IPS-15b (cell line): ENCODE results near the gene CERS1.

ENCODE experiments used
- H3K27me3 ChIP-seq: one replicate; pipeline ENCODE4 v1.6.1; 2013; ENCODE audit warnings: low read length; ENCODE audit not compliant: control insufficient read depth, insufficient read depth
- H3K36me3 ChIP-seq: one replicate; pipeline ENCODE4 v1.6.1; 2013; ENCODE audit warnings: low read length; ENCODE audit not compliant: control insufficient read depth, insufficient read depth
- H3K4me1 ChIP-seq: one replicate; pipeline ENCODE4 v1.6.1; 2013; ENCODE audit warnings: mild to moderate bottlenecking, low read length; ENCODE audit not compliant: control insufficient read depth, insufficient read depth
- H3K4me3 ChIP-seq: one replicate; pipeline ENCODE4 v1.5.1; 2013; ENCODE audit warnings: low read depth, low read length
- H3K9ac ChIP-seq: one replicate; pipeline ENCODE4 v1.6.1; 2013; ENCODE audit warnings: low read depth, mild to moderate bottlenecking, low read length
- H3K9me3 ChIP-seq: one replicate; pipeline ENCODE4 v1.6.1; 2013; ENCODE audit warnings: mild to moderate bottlenecking, low read length; ENCODE audit not compliant: control insufficient read depth, insufficient read depth

Gene CERS1

DNA sequence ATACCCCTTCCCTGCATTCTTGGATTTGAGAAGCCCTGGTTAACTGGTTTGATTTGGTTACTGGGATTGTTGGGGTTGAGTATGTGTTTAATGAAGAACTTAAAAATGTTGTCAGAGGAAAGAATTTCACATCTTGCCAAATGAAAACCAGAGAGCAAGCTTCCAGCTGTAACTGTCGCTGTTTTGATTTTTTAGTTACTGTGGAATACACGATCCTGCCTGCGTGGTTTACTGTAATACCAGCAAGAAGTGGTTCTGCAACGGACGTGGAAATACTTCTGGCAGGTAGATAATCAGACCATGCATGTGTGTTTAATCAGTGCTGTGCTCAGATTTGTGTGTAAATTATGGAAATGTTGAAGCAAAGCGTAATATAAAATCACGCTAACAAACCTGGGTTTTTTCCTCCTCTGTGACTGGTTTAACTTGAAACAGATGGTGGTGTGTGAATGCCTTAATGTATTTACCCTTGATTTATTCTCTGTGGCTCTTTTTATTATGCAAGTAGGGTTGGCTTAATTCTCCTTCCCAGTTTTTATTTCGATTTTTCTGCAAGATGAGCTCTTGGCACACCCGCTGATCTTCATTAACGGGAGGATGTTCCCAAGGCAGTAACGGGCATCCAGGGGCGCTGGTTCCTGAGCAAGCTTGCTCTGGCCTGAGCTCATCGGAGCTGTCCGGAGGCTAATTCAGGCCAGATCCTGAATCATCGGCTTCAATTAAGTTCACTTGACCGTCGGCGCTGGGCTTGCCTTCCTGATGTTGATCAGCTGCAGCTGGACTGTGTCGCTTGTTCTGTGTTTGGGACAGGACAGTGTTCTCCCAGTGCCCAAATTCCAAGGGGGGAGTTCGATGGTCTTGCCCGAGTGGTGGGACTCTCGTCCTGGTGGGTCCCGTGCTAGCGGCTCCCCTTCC lies 48.2 kb downstream of the CERS1 start:
- H3K36me3 ChIP-seq: peaks cover 38% of the 10 kb centered on the region
- H3K9me3 ChIP-seq: no peaks in the 10 kb centered on the region
- H3K4me3 ChIP-seq: no peak overlapping the region
- H3K27me3 ChIP-seq: no peaks in the 10 kb centered on the region
- H3K9ac ChIP-seq: no peak overlapping the region
- H3K4me1 ChIP-seq: no peaks in the 10 kb centered on the region

DNA sequence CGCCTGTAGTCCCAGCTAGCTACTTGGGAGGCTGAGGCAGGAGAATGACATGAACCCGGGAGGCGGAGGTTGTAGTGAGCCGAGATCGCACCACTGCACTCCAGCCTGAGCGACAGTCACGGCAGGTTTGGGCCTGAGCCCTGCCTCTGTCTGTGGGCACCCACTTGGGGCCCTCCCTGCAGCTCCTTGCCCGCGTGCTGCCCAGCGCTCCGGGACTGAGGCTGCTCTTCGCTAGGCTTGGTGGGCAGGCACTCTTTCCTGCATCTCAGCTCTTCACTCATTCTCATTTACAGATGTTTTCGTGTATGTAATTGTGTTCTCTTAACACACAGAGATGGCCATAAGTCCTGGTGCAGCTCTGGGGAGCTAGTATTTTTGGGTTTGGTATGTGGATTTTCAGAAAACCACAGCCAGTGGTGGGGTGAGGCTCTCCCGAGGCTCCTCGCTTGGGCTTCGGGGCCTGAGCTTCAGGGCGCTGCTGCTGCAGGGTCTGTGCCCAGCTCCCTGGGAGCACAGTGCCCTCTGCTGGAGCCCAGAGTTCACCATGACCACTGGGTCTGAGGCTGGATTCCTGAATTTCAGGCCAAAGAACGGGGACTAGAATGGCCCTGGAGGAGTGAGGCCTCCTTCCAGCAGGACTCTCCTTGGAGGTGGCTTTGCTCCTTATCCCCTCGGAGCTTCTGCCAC lies 49.0 kb downstream of the CERS1 start:
- peaks cover 32% of the 10 kb centered on the region for H3K36me3 ChIP-seq

DNA sequence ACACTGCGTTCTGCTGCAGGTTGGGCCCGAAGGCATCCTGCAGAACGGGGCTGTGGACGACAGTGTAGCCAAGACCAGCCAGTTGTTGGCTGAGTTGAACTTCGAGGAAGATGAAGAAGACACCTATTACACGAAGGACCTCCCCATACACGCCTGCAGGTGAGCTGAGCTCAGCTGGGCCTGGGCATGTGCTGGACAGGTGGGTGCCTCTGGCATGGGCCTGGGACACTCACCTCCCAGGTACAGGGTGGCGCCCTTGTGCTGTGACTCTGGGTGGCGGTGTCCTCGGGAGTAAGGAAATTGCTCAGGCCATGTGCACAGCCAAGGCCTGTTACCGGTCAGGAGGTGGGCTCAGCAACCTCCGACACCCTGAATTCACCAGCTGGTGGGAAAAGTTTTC lies 50.0 kb downstream of the CERS1 start:
- peaks cover 3% of the 10 kb centered on the region for H3K4me1 ChIP-seq
- no peaks in the 10 kb centered on the region for H3K27me3 ChIP-seq
- H3K36me3 ChIP-seq: peaks cover 24% of the 10 kb centered on the region
- H3K4me3 ChIP-seq: no peak overlapping the region
- no peak overlapping the region for H3K9ac ChIP-seq
- no peaks in the 10 kb centered on the region for H3K9me3 ChIP-seq

More for the DNA sequence above, 49.0 kb downstream of the CERS1 start:
- H3K4me3 ChIP-seq: no peak overlapping the region
- no peaks in the 10 kb centered on the region for H3K27me3 ChIP-seq
- H3K9ac ChIP-seq: no peak overlapping the region
- no peaks in the 10 kb centered on the region for H3K4me1 ChIP-seq
- no peaks in the 10 kb centered on the region for H3K9me3 ChIP-seq

GRCh38 chr19:18844806-18845329 lies 51.1 kb downstream of the CERS1 start:
- Histone ChIP-seq H3K36me3 (peaks cover 14% of the 10 kb centered on the region), H3K4me3 (no peak overlapping the region), H3K9me3 (no peaks in the 10 kb centered on the region), H3K9ac (no peak overlapping the region), H3K4me1 (peaks cover 3% of the 10 kb centered on the region), H3K27me3 (no peaks in the 10 kb centered on the region)

- peak overlapping the region; percentile 2 for H3K9ac ChIP-seq
These were observed 52.0 kb downstream of the CERS1 start for GRCh38 chr19:18843960-18844359.

GRCh38 chr19:18842166-18842565 lies 53.8 kb downstream of the CERS1 start:
- H3K27me3 ChIP-seq: no peaks in the 10 kb centered on the region
- no peak overlapping the region for H3K9ac ChIP-seq
- peaks cover 3% of the 10 kb centered on the region for H3K4me1 ChIP-seq
- H3K9me3 ChIP-seq: no peaks in the 10 kb centered on the region
- peaks cover 3% of the 10 kb centered on the region for H3K36me3 ChIP-seq
- H3K4me3 ChIP-seq: no peak overlapping the region

More at GRCh38 chr19:18843960-18844359, 52.0 kb downstream of the CERS1 start:
- H3K4me1 ChIP-seq: peaks cover 3% of the 10 kb centered on the region
- H3K36me3 ChIP-seq: peaks cover 10% of the 10 kb centered on the region
- no peak overlapping the region for H3K4me3 ChIP-seq
- no peaks in the 10 kb centered on the region for H3K27me3 ChIP-seq
- no peaks in the 10 kb centered on the region for H3K9me3 ChIP-seq

DNA sequence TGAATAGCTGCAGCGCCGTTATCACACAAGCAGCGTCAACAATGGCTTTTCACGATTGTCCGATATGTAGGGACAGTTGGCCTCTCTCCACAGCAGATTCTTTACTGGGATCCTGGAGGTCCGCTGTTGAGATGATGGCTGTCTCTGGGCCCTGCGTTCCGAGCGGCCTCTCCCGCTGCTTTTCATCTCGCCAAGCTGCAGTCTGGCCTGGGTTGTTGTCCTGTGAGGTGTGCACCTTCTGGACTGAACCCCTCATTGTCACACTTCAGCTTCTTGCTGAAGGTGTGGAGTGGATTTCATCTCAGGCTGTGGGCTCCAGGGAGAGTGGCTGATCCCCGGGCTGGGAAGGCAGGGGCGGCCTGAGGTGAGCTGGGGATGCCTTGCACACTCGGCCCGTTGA lies 54.6 kb downstream of the CERS1 start:
- peak overlapping the region; percentile 9 for H3K9ac ChIP-seq
- no peaks in the 10 kb centered on the region for H3K9me3 ChIP-seq
- H3K36me3 ChIP-seq: peaks cover 3% of the 10 kb centered on the region
- H3K4me1 ChIP-seq: peaks cover 3% of the 10 kb centered on the region
- no peak overlapping the region for H3K4me3 ChIP-seq
- no peaks in the 10 kb centered on the region for H3K27me3 ChIP-seq

- peaks cover 3% of the 10 kb centered on the region for H3K4me1 ChIP-seq
These were observed 55.4 kb downstream of the CERS1 start for GRCh38 chr19:18840288-18841267.

DNA sequence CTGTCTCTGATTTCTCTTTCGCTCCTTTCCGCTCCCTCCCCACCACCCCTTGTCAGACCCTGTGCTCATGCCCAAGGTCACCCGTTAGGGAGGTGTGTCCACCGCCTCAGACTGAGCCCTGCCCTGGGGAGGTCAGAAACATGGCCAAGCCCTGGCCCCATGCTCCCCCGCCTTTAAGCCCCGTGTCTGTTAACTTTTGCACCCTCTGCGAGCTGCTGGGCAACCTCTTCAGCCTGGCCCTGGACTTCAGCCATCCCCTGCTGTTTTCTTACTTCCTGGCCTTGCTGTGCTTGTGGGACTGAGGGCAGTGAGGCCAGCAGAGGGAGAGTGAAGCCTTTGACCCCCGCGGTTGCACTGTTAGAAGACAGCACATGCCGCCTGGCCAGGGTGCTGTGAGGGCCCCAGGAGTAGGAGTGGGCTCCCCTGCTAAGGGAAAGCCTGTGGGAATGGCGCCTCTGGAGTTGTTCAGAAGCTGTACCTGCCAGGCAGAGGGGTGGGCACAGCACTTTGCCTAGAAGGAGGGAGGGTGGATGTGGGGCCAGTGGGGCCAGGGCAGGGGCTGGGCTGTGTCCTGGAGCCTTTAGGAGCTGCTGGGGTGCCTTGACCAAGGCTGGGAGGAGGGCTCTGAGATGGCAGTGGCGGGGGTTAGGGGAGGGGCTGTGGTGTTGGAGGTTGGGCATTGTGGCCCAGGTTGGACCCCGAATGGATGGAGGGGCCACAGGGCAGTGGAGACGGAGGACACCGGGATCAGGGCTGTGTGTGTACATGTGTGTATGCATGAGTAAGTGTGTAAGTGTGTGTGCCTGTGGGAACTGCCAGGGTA lies 56.3 kb downstream of the CERS1 start:
- Histone ChIP-seq H3K27me3 (no peaks in the 10 kb centered on the region), H3K9ac (peak overlapping the region; percentile 43), H3K36me3 (peaks cover 3% of the 10 kb centered on the region), H3K4me1 (peaks cover 3% of the 10 kb centered on the region), H3K9me3 (no peaks in the 10 kb centered on the region), H3K4me3 (no peak overlapping the region)

More at GRCh38 chr19:18840288-18841267, 55.4 kb downstream of the CERS1 start:
- H3K4me3 ChIP-seq: no peak overlapping the region
- H3K36me3 ChIP-seq: peaks cover 3% of the 10 kb centered on the region
- H3K9ac ChIP-seq: no peak overlapping the region
- H3K9me3 ChIP-seq: no peaks in the 10 kb centered on the region
- H3K27me3 ChIP-seq: no peaks in the 10 kb centered on the region

DNA sequence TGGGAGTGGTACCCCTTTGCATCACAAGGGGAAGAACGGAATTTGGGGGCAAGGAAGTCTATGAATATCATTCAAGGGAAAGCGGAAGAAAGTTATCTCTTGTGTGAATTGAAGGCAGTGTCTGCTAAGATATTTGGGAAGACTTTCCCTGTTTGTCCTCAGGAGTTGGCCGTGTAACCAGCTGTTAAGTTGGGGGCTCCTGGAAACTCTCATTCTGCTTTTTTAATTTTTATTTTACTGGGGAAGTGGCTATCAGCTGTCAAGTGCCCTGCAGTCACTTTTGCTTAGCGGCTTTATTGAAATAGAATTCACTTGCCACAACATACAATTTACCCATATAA lies 61.3 kb downstream of the CERS1 start:
- Histone ChIP-seq H3K4me1 (peaks cover 11% of the 10 kb centered on the region), H3K4me3 (peak overlapping the region; percentile 94)

More for the DNA sequence above, 61.3 kb downstream of the CERS1 start:
- Histone ChIP-seq H3K9me3 (no peaks in the 10 kb centered on the region), H3K36me3 (peaks cover 8% of the 10 kb centered on the region), H3K27me3 (no peaks in the 10 kb centered on the region), H3K9ac (no peak overlapping the region)
